GM12865 (cell line): ENCODE measurements around the gene CNTN6.

Experiments used
- DNase-seq: peaks from one replicate; pipeline ENCODE4 v3.0.0; 2010; ENCODE audit warnings: low read depth
- H3K4me3 ChIP-seq: 2 replicates; pipeline ENCODE4 v1.5.1; 2011; ENCODE audit warnings: mild to moderate bottlenecking, low read depth, low read length, control low read depth
- CTCF ChIP-seq: IDR thresholded peaks from 2 replicates; pipeline ENCODE4 v1.5.1; 2011; ENCODE audit warnings: low read length, control low read depth, low read depth, inconsistent platforms; ENCODE audit not compliant: insufficient read depth; ENCODE audit errors: missing control alignments

Gene CNTN6

GRCh38 chr3:1227111-1227510 lies 134.3 kb downstream of the CNTN6 start:
- H3K4me3 ChIP-seq: no peak overlapping the region
- no peak for TF ChIP-seq CTCF
- no peak for DNase-seq

- DNase-seq: no peak
- TF ChIP-seq CTCF: no peak
- no peak overlapping the region for H3K4me3 ChIP-seq
Observed at GRCh38 chr3:1228289-1228688, 135.5 kb downstream of the CNTN6 start.

GRCh38 chr3:1230920-1231319 lies 138.1 kb downstream of the CNTN6 start:
- no peak for DNase-seq
- no peak for TF ChIP-seq CTCF
- H3K4me3 ChIP-seq: no peak overlapping the region

GRCh38 chr3:1232276-1232675 lies 139.5 kb downstream of the CNTN6 start:
- DNase-seq: no peak
- TF ChIP-seq CTCF: no peak

GRCh38 chr3:1235526-1236120 lies 142.8 kb downstream of the CNTN6 start:
- no peak for TF ChIP-seq CTCF
- H3K4me3 ChIP-seq: no peak overlapping the region
- DNase-seq: no peak

More at GRCh38 chr3:1232276-1232675, 139.5 kb downstream of the CNTN6 start:
- no peak overlapping the region for H3K4me3 ChIP-seq

GRCh38 chr3:1251282-1252060 lies 158.6 kb downstream of the CNTN6 start:
- no peak overlapping the region for H3K4me3 ChIP-seq
- no peak for DNase-seq
- no peak for TF ChIP-seq CTCF
